ENCODE results near the gene PLA2G5.
"Not testable (repeated sequence)": the region's sequence is repeated elsewhere in the genome, so short reads cannot be mapped to it uniquely, and the experiment has no call there.

DNA sequence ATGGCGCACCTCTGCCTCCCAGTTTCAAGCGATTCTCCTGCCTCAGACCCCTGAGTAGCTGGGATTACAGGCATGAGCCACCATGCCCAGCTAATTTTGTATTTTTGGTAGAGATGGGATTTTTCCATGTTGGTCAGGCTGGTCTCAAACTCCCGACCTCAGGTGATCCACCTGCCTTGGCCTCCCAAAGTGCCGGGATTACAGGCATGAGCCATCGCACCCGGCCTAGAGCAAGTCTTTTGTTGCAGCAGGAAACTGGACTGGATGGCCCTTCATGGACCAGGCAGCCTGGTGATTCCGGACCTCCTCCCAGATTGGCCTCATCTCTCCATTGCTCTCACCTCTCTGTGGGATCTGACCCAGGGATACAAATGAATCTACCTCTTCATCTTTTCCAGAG, 9.2 kb upstream of the PLA2G5 start:
- TF ChIP-seq, protein P1, sequence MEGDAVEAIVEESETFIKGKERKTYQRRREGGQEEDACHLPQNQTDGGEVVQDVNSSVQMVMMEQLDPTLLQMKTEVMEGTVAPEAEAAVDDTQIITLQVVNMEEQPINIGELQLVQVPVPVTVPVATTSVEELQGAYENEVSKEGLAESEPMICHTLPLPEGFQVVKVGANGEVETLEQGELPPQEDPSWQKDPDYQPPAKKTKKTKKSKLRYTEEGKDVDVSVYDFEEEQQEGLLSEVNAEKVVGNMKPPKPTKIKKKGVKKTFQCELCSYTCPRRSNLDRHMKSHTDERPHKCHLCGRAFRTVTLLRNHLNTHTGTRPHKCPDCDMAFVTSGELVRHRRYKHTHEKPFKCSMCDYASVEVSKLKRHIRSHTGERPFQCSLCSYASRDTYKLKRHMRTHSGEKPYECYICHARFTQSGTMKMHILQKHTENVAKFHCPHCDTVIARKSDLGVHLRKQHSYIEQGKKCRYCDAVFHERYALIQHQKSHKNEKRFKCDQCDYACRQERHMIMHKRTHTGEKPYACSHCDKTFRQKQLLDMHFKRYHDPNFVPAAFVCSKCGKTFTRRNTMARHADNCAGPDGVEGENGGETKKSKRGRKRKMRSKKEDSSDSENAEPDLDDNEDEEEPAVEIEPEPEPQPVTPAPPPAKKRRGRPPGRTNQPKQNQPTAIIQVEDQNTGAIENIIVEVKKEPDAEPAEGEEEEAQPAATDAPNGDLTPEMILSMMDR (conservative IDR thresholded peaks at IDR 0.05; ENCODE audit: low read length) = not testable (repeated sequence)
- not testable (repeated sequence) for TF ChIP-seq EZH2phosphoT487 (IDR thresholded peaks at IDR 0.05; ENCODE audit: borderline replicate concordance, low read depth, low read length)
